AG10803 (cell line): ENCODE data around the gene NTN1.

Experiments
- DNase-seq: peaks from one replicate; pipeline ENCODE4 v3.0.0; 2010; ENCODE audit warnings: low read depth
- H3K4me3 ChIP-seq: 2 replicates; pipeline ENCODE4 v1.5.1; 2011; ENCODE audit warnings: mild to moderate bottlenecking, low read length, control low read depth
- CTCF ChIP-seq: conservative IDR thresholded peaks from 2 replicates; pipeline ENCODE4 v1.5.1; 2011; ENCODE audit warnings: mild to moderate bottlenecking, low read length, control low read depth, inconsistent platforms

The NTN1 gene

GRCh38 chr17:9002227-9002605, 19.1 kb upstream of the NTN1 start:
- no peak for DNase-seq
- no peak overlapping the region for H3K4me3 ChIP-seq
- no peak for TF ChIP-seq CTCF

- no peak overlapping the region for H3K4me3 ChIP-seq
- no peak for TF ChIP-seq CTCF
- DNase-seq: no peak
These were observed 18.5 kb upstream of the NTN1 start for GRCh38 chr17:9002606-9003354.

- no peak for TF ChIP-seq CTCF
- DNase-seq: no peak
- H3K4me3 ChIP-seq: no peak overlapping the region
These were observed 17.8 kb upstream of the NTN1 start for GRCh38 chr17:9003355-9004131.

GRCh38 chr17:9004132-9004960, 17.0 kb upstream of the NTN1 start:
- DNase-seq: no peak
- H3K4me3 ChIP-seq: no peak overlapping the region
- TF ChIP-seq CTCF: no peak

GRCh38 chr17:9004961-9005285, 16.4 kb upstream of the NTN1 start:
- H3K4me3 ChIP-seq: no peak overlapping the region
- no peak for DNase-seq
- no peak for TF ChIP-seq CTCF

- no peak for DNase-seq
- no peak for TF ChIP-seq CTCF
- no peak overlapping the region for H3K4me3 ChIP-seq
These were observed 15.0 kb upstream of the NTN1 start for GRCh38 chr17:9006175-9006767.
